Endothelial cell (in vitro differentiated cells): ENCODE measurements around the gene STXBP1. TPM values are rescaled to one million over a fixed set of nuclear protein-coding genes. Genes with fewer than 3 reads are reported as not detected.

Experiments
- DNase-seq: peaks from one replicate; pipeline ENCODE4 v3.0.0; 2021; ENCODE audit warnings: low spot score
- H3K27ac Mint-ChIP-seq: one replicate; pipeline ENCODE4 v1.8.0; 2021; ENCODE audit warnings: mixed read lengths, inconsistent platforms; ENCODE audit not compliant: unreplicated experiment
- H3K27me3 Mint-ChIP-seq: one replicate; pipeline ENCODE4 v1.8.0; 2021; ENCODE audit warnings: mild to moderate bottlenecking, moderate library complexity, mixed read lengths, inconsistent platforms; ENCODE audit not compliant: unreplicated experiment
- H3K36me3 Mint-ChIP-seq: one replicate; pipeline ENCODE4 v1.8.0; 2021; ENCODE audit warnings: mild to moderate bottlenecking, low read depth, mixed read lengths, inconsistent platforms; ENCODE audit not compliant: unreplicated experiment
- H3K4me1 Mint-ChIP-seq: one replicate; pipeline ENCODE4 v1.8.0; 2021; ENCODE audit warnings: mild to moderate bottlenecking, mixed read lengths, inconsistent platforms; ENCODE audit not compliant: unreplicated experiment
- H3K4me3 Mint-ChIP-seq: one replicate; pipeline ENCODE4 v1.8.0; 2021; ENCODE audit warnings: mild to moderate bottlenecking, mixed read lengths, inconsistent platforms; ENCODE audit not compliant: unreplicated experiment
- H3K9me3 Mint-ChIP-seq: one replicate; pipeline ENCODE4 v1.8.0; 2021; ENCODE audit warnings: mixed read lengths, inconsistent platforms; ENCODE audit not compliant: unreplicated experiment
- total RNA-seq: library from RNA; stranded (reverse); fragmentation: NEBNext Ultra II Directional; extraction: Animal tissue kit (Norgen Biotek cat#: 25700); gene quantifications from one replicate; pipeline ENCODE4 v1.2.1, GENCODE V29; 2021; ENCODE audit not compliant: unreplicated experiment
- TF ChIP-seq, protein P1 (sequence below): fragments of 200-600 bp; sonication (generic); IDR thresholded peaks from one replicate; pipeline ENCODE4 v1.5.0; 2021; ENCODE audit warnings: antibody characterized with exemption; ENCODE audit not compliant: unreplicated experiment

The STXBP1 gene
- total RNA-seq, 1 donor from 2014 or later, result 113 TPM

DNA sequence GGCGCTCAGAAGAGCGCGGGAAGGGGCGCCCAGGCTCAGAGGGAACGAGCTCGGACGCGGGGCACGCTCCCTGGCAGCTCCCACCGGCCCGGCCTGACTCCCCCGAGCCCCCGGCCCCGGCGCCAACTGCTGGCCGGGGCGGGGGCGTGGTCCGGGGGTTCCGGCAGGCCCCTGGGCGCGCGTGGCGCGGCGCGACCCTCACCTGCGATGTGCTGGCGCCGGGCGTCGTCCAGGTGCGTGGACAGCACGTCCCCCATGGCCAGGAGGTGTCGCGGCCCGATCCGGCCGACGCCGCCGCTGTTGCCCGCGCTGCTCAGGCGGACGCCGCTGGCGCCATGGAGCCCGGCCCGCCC, 43.5 kb upstream of the STXBP1 start:
- H3K4me1 Mint-ChIP-seq, result peaks cover 24% of the 10 kb centered on the region
- peak; percentile 31 for DNase-seq
- H3K27me3 Mint-ChIP-seq, result peaks cover 4% of the 10 kb centered on the region
- peaks cover 14% of the 10 kb centered on the region for H3K36me3 Mint-ChIP-seq
- TF ChIP-seq, protein P1, sequence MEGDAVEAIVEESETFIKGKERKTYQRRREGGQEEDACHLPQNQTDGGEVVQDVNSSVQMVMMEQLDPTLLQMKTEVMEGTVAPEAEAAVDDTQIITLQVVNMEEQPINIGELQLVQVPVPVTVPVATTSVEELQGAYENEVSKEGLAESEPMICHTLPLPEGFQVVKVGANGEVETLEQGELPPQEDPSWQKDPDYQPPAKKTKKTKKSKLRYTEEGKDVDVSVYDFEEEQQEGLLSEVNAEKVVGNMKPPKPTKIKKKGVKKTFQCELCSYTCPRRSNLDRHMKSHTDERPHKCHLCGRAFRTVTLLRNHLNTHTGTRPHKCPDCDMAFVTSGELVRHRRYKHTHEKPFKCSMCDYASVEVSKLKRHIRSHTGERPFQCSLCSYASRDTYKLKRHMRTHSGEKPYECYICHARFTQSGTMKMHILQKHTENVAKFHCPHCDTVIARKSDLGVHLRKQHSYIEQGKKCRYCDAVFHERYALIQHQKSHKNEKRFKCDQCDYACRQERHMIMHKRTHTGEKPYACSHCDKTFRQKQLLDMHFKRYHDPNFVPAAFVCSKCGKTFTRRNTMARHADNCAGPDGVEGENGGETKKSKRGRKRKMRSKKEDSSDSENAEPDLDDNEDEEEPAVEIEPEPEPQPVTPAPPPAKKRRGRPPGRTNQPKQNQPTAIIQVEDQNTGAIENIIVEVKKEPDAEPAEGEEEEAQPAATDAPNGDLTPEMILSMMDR, result no peak
- H3K4me3 Mint-ChIP-seq, result peak overlapping the region; percentile 95
- no peaks in the 10 kb centered on the region for H3K9me3 Mint-ChIP-seq
- no peak overlapping the region for H3K27ac Mint-ChIP-seq

DNA sequence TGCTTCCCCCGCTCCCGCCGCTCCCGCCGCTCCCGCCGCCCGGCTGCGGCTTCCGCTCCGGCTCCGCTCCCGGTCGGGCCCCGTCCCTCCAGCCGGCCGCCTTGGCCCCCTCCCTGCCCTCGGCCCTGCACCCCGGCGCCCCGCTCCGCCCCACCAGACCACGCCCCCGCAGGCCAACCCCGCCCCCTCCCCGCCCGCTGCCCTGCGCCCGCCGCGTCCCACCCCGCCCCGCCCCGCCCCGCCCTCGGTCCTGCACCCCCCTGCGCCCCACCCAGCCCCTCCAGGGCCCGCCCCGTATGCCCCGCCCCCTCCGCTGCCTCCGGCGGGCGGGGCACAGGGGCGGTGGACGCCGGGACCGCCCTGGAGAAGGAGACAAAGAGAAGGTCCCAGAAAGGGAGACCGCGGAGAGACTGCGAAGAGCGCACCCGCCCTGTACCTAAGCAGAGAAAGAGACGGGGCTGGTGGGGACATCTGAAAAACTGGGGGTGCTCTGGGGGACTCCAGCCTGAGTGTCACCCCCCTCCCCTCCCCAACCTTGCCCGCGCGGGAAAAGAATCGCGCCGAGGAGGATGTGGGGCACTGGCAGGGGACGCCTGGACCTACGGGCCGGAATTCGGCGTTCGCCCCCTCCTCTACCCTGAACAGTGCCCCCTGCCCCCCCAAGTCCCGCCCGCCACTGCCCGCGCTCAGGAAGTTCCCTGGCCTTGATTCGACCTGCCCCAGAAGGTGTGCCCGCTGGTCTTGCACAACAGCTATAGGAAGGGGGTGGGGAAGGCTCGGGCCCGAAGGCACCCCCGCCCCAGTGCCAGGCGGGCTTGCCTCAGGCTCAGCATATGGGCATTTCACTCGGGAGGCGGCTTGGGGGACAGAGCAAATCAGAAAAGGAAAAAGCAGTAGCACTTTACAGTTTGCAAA, 42.8 kb upstream of the STXBP1 start:
- peak; percentile 71 for DNase-seq
- peaks cover 4% of the 10 kb centered on the region for H3K27me3 Mint-ChIP-seq
- TF ChIP-seq, protein P1, result no peak
- H3K4me1 Mint-ChIP-seq, result peaks cover 21% of the 10 kb centered on the region
- no peaks in the 10 kb centered on the region for H3K9me3 Mint-ChIP-seq
- H3K4me3 Mint-ChIP-seq, result peak overlapping the region; percentile 85
- H3K27ac Mint-ChIP-seq, result no peak overlapping the region
- peaks cover 11% of the 10 kb centered on the region for H3K36me3 Mint-ChIP-seq

DNA sequence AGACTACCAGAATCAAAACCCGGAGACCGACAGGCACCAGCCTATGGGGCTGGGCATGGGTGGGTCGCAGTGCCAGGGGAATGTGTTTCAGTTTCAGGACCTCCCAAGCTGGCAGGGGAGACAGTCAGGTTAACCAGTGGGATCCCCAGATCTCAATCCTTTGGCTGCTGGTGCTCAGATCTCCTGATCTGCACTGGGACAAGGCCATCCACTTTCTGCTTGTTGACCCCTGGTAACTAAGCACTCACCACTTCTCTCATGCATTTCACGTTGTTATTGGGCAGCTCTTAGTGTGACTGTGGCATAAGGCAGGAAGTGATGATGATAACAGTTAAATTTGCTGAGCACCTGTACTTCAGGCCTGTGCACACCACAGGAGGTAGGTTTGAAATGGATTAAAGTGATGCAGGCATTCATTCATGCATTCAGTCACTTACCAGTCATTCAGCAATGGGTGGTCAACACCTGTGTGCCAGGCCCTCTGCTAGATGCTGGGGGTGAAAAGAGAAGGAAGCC, 42.1 kb upstream of the STXBP1 start:
- no peak for DNase-seq
- H3K36me3 Mint-ChIP-seq, result peaks cover 11% of the 10 kb centered on the region
- H3K9me3 Mint-ChIP-seq, result no peaks in the 10 kb centered on the region
- peaks cover 21% of the 10 kb centered on the region for H3K4me1 Mint-ChIP-seq
- TF ChIP-seq, protein P1, result no peak
- peak overlapping the region; percentile 85 for H3K4me3 Mint-ChIP-seq
- H3K27ac Mint-ChIP-seq, result no peak overlapping the region
- H3K27me3 Mint-ChIP-seq, result peaks cover 4% of the 10 kb centered on the region

DNA sequence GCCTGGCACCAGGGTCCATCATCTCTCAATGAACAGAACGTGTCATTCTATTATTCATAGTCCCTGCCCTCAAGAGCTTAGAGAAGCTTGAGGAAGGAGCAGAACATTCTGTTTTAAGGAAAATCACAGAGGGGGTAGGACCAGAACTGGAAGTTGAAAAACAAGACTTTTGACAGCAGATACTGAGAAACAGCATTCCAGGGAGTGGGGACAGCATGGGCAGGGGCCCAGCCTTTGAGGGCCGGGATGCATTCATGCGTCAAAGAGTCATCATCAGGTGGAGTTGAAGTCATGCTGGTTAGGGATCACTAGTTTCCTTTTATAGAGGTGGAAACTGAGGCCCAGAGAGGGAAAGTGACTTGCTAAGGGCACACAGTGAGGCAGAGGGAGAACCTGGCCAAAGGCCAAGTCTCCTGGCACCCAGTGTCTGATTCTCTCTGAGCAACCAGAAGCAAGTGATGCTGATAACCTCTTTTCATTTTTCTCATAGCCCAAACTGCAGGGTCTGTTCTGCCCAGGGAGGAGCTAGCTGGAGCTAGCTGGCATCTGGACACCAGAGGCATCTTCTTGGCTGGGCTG, 41.5 kb upstream of the STXBP1 start:
- no peaks in the 10 kb centered on the region for H3K9me3 Mint-ChIP-seq
- TF ChIP-seq, protein P1, result no peak
- peaks cover 21% of the 10 kb centered on the region for H3K4me1 Mint-ChIP-seq
- peaks cover 4% of the 10 kb centered on the region for H3K27me3 Mint-ChIP-seq
- H3K27ac Mint-ChIP-seq, result no peak overlapping the region
- peaks cover 11% of the 10 kb centered on the region for H3K36me3 Mint-ChIP-seq
- H3K4me3 Mint-ChIP-seq, result peak overlapping the region; percentile 85
- no peak for DNase-seq

DNA sequence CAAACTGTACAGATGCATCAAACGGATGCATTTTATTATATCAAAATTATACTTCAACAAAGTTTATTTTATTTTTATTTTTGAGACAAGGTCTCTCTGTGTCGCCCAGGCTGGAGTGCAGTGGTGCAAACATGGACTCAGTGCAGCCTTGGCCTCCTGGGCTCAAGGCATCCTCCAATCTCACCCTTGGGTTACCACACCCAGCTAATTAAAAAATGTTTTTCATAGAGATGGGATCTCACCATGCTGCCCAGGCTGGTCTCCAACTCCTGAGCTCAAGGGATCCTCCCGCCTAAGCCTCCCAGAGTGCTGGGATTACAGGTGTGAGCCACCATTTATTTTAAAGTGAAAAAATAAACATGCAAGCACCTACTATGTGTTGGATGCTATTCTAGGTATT, 40.1 kb upstream of the STXBP1 start:
- Mint-ChIP-seq H3K4me3 (no peak overlapping the region), H3K27ac (no peak overlapping the region), H3K9me3 (no peaks in the 10 kb centered on the region), H3K4me1 (peaks cover 20% of the 10 kb centered on the region), H3K27me3 (peaks cover 4% of the 10 kb centered on the region), H3K36me3 (peaks cover 5% of the 10 kb centered on the region)
- DNase-seq, result no peak
- TF ChIP-seq, protein P1, result no peak
